ENCODE measurements around the gene IFI44L. TPM values are rescaled to one million over a fixed set of nuclear protein-coding genes. Genes with fewer than 3 reads are reported as not detected.
A peak's percentile ranks its signal among the peaks of the same experiment; 100 is the strongest.

The IFI44L gene
- total and polyA plus RNA-seq, 9 donors, result 0.84 to 2.6 (median 1.7) TPM

GRCh38 chr1:78633209-78633608 lies 13.0 kb downstream of the IFI44L start:
- Histone ChIP-seq H3K4me1 (ENCODE audit: control insufficient read depth, insufficient read depth, low read length) (no peaks in the 10 kb centered on the region), H3K36me3 (ENCODE audit: control insufficient read depth, insufficient read depth, low read length) (peaks cover 6% of the 10 kb centered on the region), H3K4me3 (ENCODE audit: low read length) (no peak overlapping the region), H3K9me3 (replicated peaks; ENCODE audit: control insufficient read depth, low read depth, low read length) (peaks cover 3% of the 10 kb centered on the region), H3K27ac (ENCODE audit: low read length) (no peak overlapping the region), H3K27me3 (ENCODE audit: control insufficient read depth, insufficient read depth, low read length) (no peaks in the 10 kb centered on the region)
- DNase-seq, result no peak
- 85% methylated on average over 4 of the region's 4 CpGs for WGBS (ENCODE audit: insufficient coverage)

- WGBS (ENCODE audit: insufficient coverage), result no CpG with 5 or more reads among the region's 1 CpG
- Histone ChIP-seq H3K9me3 (replicated peaks; ENCODE audit: control insufficient read depth, low read depth, low read length) (no peaks in the 10 kb centered on the region), H3K27me3 (ENCODE audit: control insufficient read depth, insufficient read depth, low read length) (no peaks in the 10 kb centered on the region), H3K4me1 (ENCODE audit: control insufficient read depth, insufficient read depth, low read length) (no peaks in the 10 kb centered on the region), H3K4me3 (ENCODE audit: low read length) (no peak overlapping the region), H3K36me3 (ENCODE audit: control insufficient read depth, insufficient read depth, low read length) (peaks cover 8% of the 10 kb centered on the region), H3K27ac (ENCODE audit: low read length) (no peak overlapping the region)
- no peak for DNase-seq
Observed at GRCh38 chr1:78640462-78640861, 20.2 kb downstream of the IFI44L start.

- no peaks in the 10 kb centered on the region for H3K4me1 ChIP-seq (ENCODE audit: control insufficient read depth, insufficient read depth, low read length)
- WGBS (ENCODE audit: insufficient coverage), result 84% methylated on average over 3 of the region's 4 CpGs
- no peak overlapping the region for H3K4me3 ChIP-seq (ENCODE audit: low read length)
- H3K27ac ChIP-seq (ENCODE audit: low read length), result no peak overlapping the region
- DNase-seq, result no peak
- peaks cover 8% of the 10 kb centered on the region for H3K36me3 ChIP-seq (ENCODE audit: control insufficient read depth, insufficient read depth, low read length)
- H3K27me3 ChIP-seq (ENCODE audit: control insufficient read depth, insufficient read depth, low read length), result no peaks in the 10 kb centered on the region
- no peaks in the 10 kb centered on the region for H3K9me3 ChIP-seq (replicated peaks; ENCODE audit: control insufficient read depth, low read depth, low read length)
Observed at GRCh38 chr1:78641558-78641957, 21.3 kb downstream of the IFI44L start.

- Histone ChIP-seq H3K27me3 (ENCODE audit: control insufficient read depth, insufficient read depth, low read length) (no peaks in the 10 kb centered on the region), H3K27ac (ENCODE audit: low read length) (no peak overlapping the region), H3K9me3 (replicated peaks; ENCODE audit: control insufficient read depth, low read depth, low read length) (peaks cover 2% of the 10 kb centered on the region), H3K36me3 (ENCODE audit: control insufficient read depth, insufficient read depth, low read length) (peaks cover 8% of the 10 kb centered on the region), H3K4me3 (ENCODE audit: low read length) (no peak overlapping the region), H3K4me1 (ENCODE audit: control insufficient read depth, insufficient read depth, low read length) (no peaks in the 10 kb centered on the region)
- WGBS (ENCODE audit: insufficient coverage), result no CpG with 5 or more reads among the region's 1 CpG
- peak; percentile 25 for DNase-seq
Observed at GRCh38 chr1:78645723-78646122, 25.5 kb downstream of the IFI44L start.

DNA sequence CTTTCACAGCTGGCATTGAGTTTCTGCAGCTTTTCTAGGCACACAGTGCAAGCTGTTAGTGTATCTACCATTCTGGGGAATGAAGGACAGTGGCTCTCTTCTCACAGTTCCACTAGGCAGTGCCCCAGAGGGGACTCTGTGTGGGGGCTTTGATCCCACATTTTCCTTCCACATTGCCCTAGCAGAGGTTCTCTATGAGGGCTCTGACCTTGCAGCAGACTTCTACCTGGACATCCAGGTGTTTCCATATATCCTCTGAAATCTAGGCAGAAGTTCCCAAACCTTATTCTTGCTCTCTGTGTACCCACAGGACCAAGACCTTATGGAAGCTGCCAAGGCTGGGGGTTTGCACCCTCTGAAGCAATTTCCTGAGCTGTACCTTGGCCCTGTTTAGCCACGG lies 27.0 kb downstream of the IFI44L start:
- no peaks in the 10 kb centered on the region for H3K4me1 ChIP-seq (ENCODE audit: control insufficient read depth, insufficient read depth, low read length)
- peaks cover 2% of the 10 kb centered on the region for H3K36me3 ChIP-seq (ENCODE audit: control insufficient read depth, insufficient read depth, low read length)
- H3K27me3 ChIP-seq (ENCODE audit: control insufficient read depth, insufficient read depth, low read length), result no peaks in the 10 kb centered on the region
- H3K27ac ChIP-seq (ENCODE audit: low read length), result no peak overlapping the region
- no CpG with 5 or more reads among the region's 1 CpG for WGBS (ENCODE audit: insufficient coverage)
- no peak overlapping the region for H3K4me3 ChIP-seq (ENCODE audit: low read length)
- H3K9me3 ChIP-seq (replicated peaks; ENCODE audit: control insufficient read depth, low read depth, low read length), result peaks cover 2% of the 10 kb centered on the region
- no peak for DNase-seq

DNA sequence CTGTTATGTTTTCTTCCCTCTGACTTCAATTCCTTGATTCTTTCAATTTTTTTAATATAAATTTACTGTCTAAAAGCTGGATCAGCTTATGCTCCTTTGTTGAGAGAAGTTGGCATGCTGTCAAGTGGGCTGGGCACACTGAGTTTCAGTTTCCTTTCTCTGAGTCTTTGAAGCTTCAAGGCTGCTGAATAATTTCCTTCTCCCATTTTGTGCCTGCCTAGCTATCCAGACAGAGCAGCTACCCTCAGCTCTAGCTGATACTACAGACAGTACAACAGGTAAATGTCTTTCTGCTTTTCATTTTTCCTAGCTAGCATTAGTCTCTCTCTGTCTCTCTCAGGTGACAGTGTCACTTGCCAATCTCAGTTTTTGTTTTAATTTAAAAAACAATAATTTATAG lies 29.4 kb downstream of the IFI44L start, which contains the start of gene IFI44:
Gene IFI44, plus strand, starts transcription at position 204 of the 400 bp plus-strand sequence. CDS start 365 bp downstream, outside the sequence.
- Histone ChIP-seq H3K9me3 (replicated peaks; ENCODE audit: control insufficient read depth, low read depth, low read length) (peaks cover 2% of the 10 kb centered on the region), H3K36me3 (ENCODE audit: control insufficient read depth, insufficient read depth, low read length) (no peaks in the 10 kb centered on the region), H3K27me3 (ENCODE audit: control insufficient read depth, insufficient read depth, low read length) (no peaks in the 10 kb centered on the region), H3K27ac (ENCODE audit: low read length) (peak within 1 kb of the TSS; percentile 85), H3K4me3 (ENCODE audit: low read length) (peak within 1 kb of the TSS; percentile 47), H3K4me1 (ENCODE audit: control insufficient read depth, insufficient read depth, low read length) (no peaks in the 10 kb centered on the region)
- DNase-seq, result peak; percentile 94

DNA sequence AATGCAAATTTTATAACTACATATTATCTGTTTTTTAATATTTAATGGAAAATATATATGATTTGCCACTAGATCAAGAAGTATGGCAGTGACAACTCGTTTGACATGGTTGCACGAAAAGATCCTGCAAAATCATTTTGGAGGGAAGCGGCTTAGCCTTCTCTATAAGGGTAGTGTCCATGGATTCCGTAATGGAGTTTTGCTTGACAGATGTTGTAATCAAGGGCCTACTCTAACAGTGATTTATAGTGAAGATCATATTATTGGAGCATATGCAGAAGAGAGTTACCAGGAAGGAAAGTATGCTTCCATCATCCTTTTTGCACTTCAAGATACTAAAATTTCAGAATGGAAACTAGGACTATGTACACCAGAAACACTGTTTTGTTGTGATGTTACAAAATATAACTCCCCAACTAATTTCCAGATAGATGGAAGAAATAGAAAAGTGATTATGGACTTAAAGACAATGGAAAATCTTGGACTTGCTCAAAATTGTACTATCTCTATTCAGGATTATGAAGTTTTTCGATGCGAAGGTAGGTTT lies 29.9 kb downstream of the IFI44L start:
- 64% methylated on average over 4 of the region's 6 CpGs for WGBS (ENCODE audit: insufficient coverage)
- Histone ChIP-seq H3K36me3 (ENCODE audit: control insufficient read depth, insufficient read depth, low read length) (peaks cover 3% of the 10 kb centered on the region), H3K9me3 (replicated peaks; ENCODE audit: control insufficient read depth, low read depth, low read length) (peaks cover 2% of the 10 kb centered on the region), H3K4me3 (ENCODE audit: low read length) (peak overlapping the region; percentile 47), H3K4me1 (ENCODE audit: control insufficient read depth, insufficient read depth, low read length) (no peaks in the 10 kb centered on the region), H3K27ac (ENCODE audit: low read length) (peak overlapping the region; percentile 85), H3K27me3 (ENCODE audit: control insufficient read depth, insufficient read depth, low read length) (no peaks in the 10 kb centered on the region)
- peak; percentile 40 for DNase-seq

DNA sequence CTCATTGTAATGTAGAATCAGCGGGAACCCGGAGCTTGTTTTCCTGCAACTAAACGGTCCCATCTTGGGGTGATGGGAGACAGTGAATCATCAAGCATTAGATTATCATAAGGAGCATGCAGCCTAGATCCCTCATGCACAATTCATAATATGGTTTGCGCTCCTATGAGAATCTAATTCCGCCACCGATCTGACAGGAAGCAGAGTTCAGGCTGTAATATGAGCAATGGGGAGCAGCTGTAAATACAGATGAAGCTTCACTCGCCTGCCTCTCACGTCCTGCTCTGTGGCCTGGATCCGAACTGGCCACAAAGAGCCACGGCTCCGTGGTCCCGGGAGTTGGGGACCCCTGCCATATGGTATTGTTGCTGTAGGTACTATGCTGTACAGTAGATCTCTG lies 31.0 kb downstream of the IFI44L start:
- WGBS (ENCODE audit: insufficient coverage), result 23% methylated on average over 3 of the region's 12 CpGs
- H3K36me3 ChIP-seq (ENCODE audit: control insufficient read depth, insufficient read depth, low read length), result peaks cover 10% of the 10 kb centered on the region
- H3K27me3 ChIP-seq (ENCODE audit: control insufficient read depth, insufficient read depth, low read length), result no peaks in the 10 kb centered on the region
- peak overlapping the region; percentile 47 for H3K4me3 ChIP-seq (ENCODE audit: low read length)
- H3K27ac ChIP-seq (ENCODE audit: low read length), result peak overlapping the region; percentile 85
- peak; percentile 60 for DNase-seq
- H3K4me1 ChIP-seq (ENCODE audit: control insufficient read depth, insufficient read depth, low read length), result no peaks in the 10 kb centered on the region
- H3K9me3 ChIP-seq (replicated peaks; ENCODE audit: control insufficient read depth, low read depth, low read length), result peaks cover 2% of the 10 kb centered on the region

GRCh38 chr1:78652019-78652560 lies 31.8 kb downstream of the IFI44L start:
- WGBS (ENCODE audit: insufficient coverage), result 92% methylated on average over 10 of the region's 17 CpGs
- DNase-seq, result no peak
- no peaks in the 10 kb centered on the region for H3K4me1 ChIP-seq (ENCODE audit: control insufficient read depth, insufficient read depth, low read length)
- H3K27me3 ChIP-seq (ENCODE audit: control insufficient read depth, insufficient read depth, low read length), result no peaks in the 10 kb centered on the region
- H3K36me3 ChIP-seq (ENCODE audit: control insufficient read depth, insufficient read depth, low read length), result peaks cover 10% of the 10 kb centered on the region
- H3K9me3 ChIP-seq (replicated peaks; ENCODE audit: control insufficient read depth, low read depth, low read length), result peaks cover 2% of the 10 kb centered on the region
- H3K4me3 ChIP-seq (ENCODE audit: low read length), result peak overlapping the region; percentile 47
- no peak overlapping the region for H3K27ac ChIP-seq (ENCODE audit: low read length)

GRCh38 chr1:78658901-78659300 lies 38.7 kb downstream of the IFI44L start:
- DNase-seq, result no peak
- H3K9me3 ChIP-seq (replicated peaks; ENCODE audit: control insufficient read depth, low read depth, low read length), result no peaks in the 10 kb centered on the region

GRCh38 chr1:78663923-78664322 lies 43.7 kb downstream of the IFI44L start:
- Histone ChIP-seq H3K4me3 (ENCODE audit: low read length) (no peak overlapping the region), H3K9me3 (replicated peaks; ENCODE audit: control insufficient read depth, low read depth, low read length) (no peaks in the 10 kb centered on the region), H3K27ac (ENCODE audit: low read length) (no peak overlapping the region), H3K4me1 (ENCODE audit: control insufficient read depth, insufficient read depth, low read length) (no peaks in the 10 kb centered on the region), H3K27me3 (ENCODE audit: control insufficient read depth, insufficient read depth, low read length) (no peaks in the 10 kb centered on the region), H3K36me3 (ENCODE audit: control insufficient read depth, insufficient read depth, low read length) (peaks cover 13% of the 10 kb centered on the region)
- WGBS (ENCODE audit: insufficient coverage), result no CpG with 5 or more reads among the region's 2 CpGs
- DNase-seq, result no peak

More at GRCh38 chr1:78658901-78659300, 38.7 kb downstream of the IFI44L start:
- Histone ChIP-seq H3K27me3 (ENCODE audit: control insufficient read depth, insufficient read depth, low read length) (no peaks in the 10 kb centered on the region), H3K36me3 (ENCODE audit: control insufficient read depth, insufficient read depth, low read length) (peaks cover 25% of the 10 kb centered on the region), H3K4me1 (ENCODE audit: control insufficient read depth, insufficient read depth, low read length) (no peaks in the 10 kb centered on the region), H3K27ac (ENCODE audit: low read length) (no peak overlapping the region), H3K4me3 (ENCODE audit: low read length) (no peak overlapping the region)
- 92% methylated on average over 1 of the region's 1 CpG for WGBS (ENCODE audit: insufficient coverage)
